Transverse colon (tissue), 4 donors: Measurements from ENCODE around the gene TRIM43B.

Experiments
- EP300 ChIP-seq: sonication (generic); formaldehyde crosslinking; IDR thresholded peaks from one replicate; pipeline ENCODE4 v1.6.1; 2017; ENCODE audit warnings: antibody characterized with exemption, low read depth
- POLR2A ChIP-seq: fragments of 450-650 bp; IDR thresholded peaks from one replicate; pipeline ENCODE4 v1.6.1; 2016; ENCODE audit warnings: antibody characterized with exemption, mild to moderate bottlenecking, moderate library complexity
- POLR2AphosphoS5 ChIP-seq, 3 donors: sonication (generic); formaldehyde crosslinking; IDR thresholded peaks; one replicate each; pipeline ENCODE4 v1.6.1; 2016; ENCODE audit warnings: antibody characterized with exemption in 3 of 3
- TF ChIP-seq, protein P1 (sequence below), 5 experiments: fragments of 200-600 bp in 3 of 5; fragments of 450-650 bp in 2 of 5; sonication (generic) in 3 of 5; IDR thresholded peaks; 1 replicate in 2 of 5; 2 replicates in 3 of 5; pipeline ENCODE4 v1.5.1; 2016 to 2017; ENCODE audit warnings: antibody characterized with exemption in 5 of 5, inconsistent platforms in 3 of 5, mild to moderate bottlenecking in 2 of 5, moderate library complexity in 1 of 5

DNA sequence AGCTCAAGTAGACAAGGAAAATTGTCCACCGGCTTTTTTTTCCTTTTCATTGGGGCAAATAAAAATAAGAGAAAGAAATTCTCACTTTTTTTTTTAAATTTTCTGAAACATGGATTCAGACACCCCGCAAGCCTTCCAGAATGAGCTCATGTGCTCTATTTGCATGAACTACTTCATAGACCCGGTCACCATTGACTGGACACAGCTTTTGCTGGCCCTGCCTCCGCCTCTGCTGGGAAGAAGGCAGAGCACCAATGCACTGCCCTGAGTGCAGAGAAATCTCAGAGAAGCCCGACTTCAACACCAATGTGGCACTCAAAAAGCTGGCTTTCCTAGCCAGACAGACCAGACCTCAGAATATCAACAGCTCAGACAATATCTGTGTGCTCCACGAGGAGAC, 30.2 kb upstream of the TRIM43B start:
- TF ChIP-seq, protein P1, sequence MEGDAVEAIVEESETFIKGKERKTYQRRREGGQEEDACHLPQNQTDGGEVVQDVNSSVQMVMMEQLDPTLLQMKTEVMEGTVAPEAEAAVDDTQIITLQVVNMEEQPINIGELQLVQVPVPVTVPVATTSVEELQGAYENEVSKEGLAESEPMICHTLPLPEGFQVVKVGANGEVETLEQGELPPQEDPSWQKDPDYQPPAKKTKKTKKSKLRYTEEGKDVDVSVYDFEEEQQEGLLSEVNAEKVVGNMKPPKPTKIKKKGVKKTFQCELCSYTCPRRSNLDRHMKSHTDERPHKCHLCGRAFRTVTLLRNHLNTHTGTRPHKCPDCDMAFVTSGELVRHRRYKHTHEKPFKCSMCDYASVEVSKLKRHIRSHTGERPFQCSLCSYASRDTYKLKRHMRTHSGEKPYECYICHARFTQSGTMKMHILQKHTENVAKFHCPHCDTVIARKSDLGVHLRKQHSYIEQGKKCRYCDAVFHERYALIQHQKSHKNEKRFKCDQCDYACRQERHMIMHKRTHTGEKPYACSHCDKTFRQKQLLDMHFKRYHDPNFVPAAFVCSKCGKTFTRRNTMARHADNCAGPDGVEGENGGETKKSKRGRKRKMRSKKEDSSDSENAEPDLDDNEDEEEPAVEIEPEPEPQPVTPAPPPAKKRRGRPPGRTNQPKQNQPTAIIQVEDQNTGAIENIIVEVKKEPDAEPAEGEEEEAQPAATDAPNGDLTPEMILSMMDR (IDR thresholded peaks at IDR 0.05): no peak
- no peak for TF ChIP-seq POLR2A
- no peak for TF ChIP-seq EP300
- TF ChIP-seq POLR2AphosphoS5 (IDR thresholded peaks at IDR 0.05): no peak
